Activated naive CD4-positive, alpha-beta T cell treated with anti-CD3 and anti-CD28 coated beads, Interleukin-2, amount 50 U/mL, for 72 hours (primary cell): Measurements from ENCODE around the gene TNNT3. TPM values are rescaled to one million over a fixed set of nuclear protein-coding genes. Genes with fewer than 3 reads are reported as not detected.
A peak's percentile ranks its signal among the peaks of the same experiment; 100 is the strongest.

Experiments used
- ATAC-seq, 2 donors: fragments of 150-1000 bp; cut with Tn5 transposase; 2 replicates each; pipeline ENCODE4 v1.10.0; 2021; ENCODE audit warnings: mild to moderate bottlenecking in 2 of 2, moderate library complexity in 2 of 2
- DNase-seq, 2 donors: peaks; one replicate each; pipeline ENCODE4 v3.0.0; 2021 to 2022; ENCODE audit warnings: low spot score in 2 of 2
- H3K27ac Mint-ChIP-seq, 2 donors: one replicate each; pipeline ENCODE4 v1.8.0; 2022; ENCODE audit warnings: mild to moderate bottlenecking in 2 of 2, mixed read lengths in 2 of 2
- H3K36me3 Mint-ChIP-seq, 2 donors: one replicate each; pipeline ENCODE4 v1.8.0; 2022; ENCODE audit warnings: mixed read lengths in 2 of 2
- H3K9me3 Mint-ChIP-seq, 2 donors: one replicate each; pipeline ENCODE4 v1.8.0; 2022; ENCODE audit warnings: mixed read lengths in 2 of 2
- total RNA-seq, 2 donors: library from RNA; stranded (reverse); gene quantifications; one replicate each; pipeline ENCODE4 v1.2.3, GENCODE V29; 2022

Gene TNNT3
- total RNA-seq, 2 donors from 2014 or later: 10.3 to 12.9 TPM

DNA sequence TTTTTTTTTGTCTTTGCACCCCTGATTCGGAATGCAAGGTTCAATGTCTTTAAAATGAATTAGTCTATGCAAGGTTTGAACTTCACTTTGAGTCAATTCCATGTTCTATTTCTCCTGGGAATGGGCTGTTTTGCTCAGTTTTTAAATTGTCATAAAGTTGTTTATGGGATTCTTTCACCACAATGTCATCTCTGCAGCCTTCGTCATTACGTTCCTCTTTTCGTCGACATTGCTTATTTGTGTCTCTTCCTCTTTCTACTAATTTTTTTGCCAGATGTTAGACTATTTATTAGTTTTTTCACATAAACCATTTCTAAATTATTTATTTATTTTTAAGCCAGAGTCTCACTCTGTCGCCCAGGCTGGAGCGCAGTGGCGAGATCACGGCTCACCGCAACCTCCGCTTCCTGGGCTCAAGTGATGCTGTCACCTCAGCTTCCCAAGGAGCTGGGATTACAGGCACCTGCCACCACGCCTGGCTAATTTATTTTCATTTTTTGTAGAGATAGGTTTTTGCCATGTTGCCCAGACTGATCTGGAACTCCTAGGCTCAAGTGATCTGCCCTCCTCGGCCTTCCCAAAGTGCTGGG lies 7.1 kb upstream of the TNNT3 start:
- DNase-seq: no peak
- Mint-ChIP-seq H3K27ac (no peak overlapping the region), H3K36me3 (peaks cover 0 to 15% of the 10 kb centered on the region in 2 donors), H3K9me3 (peaks cover 0 to 14% of the 10 kb centered on the region in 2 donors)
- no peak for ATAC-seq

DNA sequence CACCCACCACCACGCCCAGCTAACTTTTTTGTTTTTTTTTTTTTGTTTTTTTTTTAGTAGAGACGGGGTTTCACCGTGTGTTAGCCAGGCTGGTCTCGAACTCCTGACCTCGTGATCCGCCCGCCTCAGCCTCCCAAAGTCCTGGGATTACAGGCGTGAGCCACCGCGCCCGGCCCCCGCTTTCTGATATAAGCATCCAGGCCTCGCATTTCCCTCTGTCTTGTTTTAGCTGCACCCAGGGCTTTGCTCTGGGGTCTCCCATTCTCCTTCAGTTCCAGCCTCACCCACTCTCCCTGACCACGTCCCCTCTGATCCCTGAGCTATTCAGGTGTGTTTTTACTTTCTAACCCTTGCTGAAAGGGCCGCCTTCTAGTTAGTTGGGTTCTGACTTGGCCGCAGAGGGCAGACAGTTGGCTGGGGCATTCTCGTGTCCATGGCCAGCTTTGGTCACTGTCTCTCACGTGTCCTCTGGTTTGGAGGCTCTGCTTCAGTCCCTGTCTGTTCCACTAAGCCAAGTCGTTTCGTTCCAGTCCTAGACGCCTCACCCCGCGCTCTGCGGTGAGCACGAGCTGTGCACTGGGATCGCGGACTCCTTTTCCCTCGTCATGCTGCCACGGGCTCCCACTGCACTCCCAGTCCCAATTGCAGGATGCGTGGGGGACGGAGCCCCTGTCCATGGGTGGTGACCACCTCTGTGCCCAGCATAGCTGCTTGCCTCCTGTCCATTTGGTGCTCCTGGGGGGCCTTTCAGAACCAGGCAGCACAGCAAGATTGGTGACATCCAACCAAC lies 6.0 kb upstream of the TNNT3 start:
- no peak overlapping the region for H3K27ac Mint-ChIP-seq
- peaks cover 0 to 15% of the 10 kb centered on the region in 2 donors for H3K36me3 Mint-ChIP-seq
- DNase-seq (no peak), ATAC-seq (no peak)
- H3K9me3 Mint-ChIP-seq: peaks cover 0 to 14% of the 10 kb centered on the region in 2 donors

DNA sequence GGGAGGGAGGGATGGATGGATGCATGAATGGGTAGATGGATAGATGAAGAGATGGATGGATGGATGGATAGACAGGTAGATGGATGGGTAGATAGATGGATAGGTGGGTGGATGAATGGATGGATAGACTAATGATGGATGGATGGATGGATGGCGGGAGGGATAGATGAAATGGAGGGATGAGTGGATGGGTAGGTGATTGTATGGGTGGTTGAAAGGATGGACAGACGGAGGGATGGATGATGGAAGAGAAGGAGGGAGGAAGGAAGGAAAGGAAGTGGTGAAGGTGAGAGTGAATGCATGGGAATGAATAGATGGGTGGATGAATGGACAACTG lies 3.7 kb upstream of the TNNT3 start:
- Mint-ChIP-seq H3K27ac (peak overlapping the region in 1 of 2 donors; percentile 5), H3K36me3 (peaks cover 0 to 15% of the 10 kb centered on the region in 2 donors), H3K9me3 (peaks cover 0 to 14% of the 10 kb centered on the region in 2 donors)
- ATAC-seq (no peak), DNase-seq (no peak)

DNA sequence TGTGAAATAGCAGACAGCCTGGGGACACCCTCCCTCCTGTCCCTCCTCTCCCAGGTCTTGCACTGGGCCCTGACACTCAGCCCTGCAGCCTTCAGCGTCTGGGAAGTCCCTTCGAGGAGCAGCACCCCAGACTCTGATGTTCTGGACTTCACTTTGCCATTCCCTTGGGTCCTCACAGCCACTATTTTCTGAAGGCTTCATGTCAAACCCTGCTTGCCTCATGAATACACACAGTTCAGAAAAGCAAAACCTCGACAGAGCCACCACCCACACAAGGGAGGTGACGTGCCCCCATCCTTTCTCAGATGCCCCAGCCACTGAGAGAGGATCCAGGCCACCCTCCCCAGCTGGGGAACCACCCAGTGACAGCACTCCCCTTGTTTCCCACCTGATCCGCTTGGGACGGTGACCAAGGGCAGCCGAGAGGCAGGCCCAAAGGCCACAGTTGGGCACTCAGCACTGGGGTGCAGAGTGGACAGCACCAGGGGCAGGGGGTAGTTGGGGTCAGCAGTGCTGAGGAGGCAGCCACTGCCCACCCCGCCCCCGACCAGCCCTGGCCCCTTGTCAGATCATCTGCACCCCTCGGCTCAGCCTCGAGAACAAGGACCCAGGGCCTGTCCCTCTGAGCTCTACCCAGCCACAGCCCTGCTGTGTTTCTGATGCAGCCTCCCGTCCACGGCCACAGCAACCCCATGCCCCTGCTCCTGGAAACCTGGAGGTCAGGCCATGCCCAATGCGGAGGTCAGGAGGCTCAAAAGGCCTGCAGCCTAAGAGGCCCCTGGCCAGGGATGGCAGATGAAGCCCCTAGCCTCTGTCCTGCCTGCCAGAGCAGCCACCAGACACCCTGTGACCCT lies 3.1 kb upstream of the TNNT3 start:
- H3K27ac Mint-ChIP-seq: peak overlapping the region in 1 of 2 donors; percentile 74

DNA sequence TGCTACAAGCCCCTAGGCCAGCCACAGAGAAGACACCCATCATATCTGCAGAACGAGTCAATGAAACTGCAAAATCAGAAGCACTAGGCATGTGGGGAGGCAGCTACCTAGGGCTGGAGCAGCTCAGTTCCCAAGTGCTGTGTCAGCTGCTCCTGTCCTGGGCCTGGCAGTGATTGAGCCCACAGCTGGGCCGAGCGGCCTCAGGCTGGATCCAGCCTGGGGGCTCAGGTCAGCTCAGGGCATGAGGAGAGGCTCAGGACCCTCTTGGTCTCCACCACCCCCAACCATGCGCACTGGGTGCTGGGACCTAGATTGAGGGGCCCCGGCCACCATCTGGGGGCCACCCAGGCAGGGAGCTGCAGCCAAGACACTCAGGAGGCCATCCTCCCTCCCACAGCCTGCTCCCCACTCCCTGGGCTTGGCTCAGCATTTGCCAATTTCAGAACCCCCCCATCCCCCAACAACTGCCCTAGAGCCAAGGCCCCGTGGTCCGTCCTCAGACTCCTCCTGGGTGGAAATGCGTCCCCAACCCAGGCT lies 2.4 kb upstream of the TNNT3 start:
- Mint-ChIP-seq H3K27ac (peak overlapping the region in 1 of 2 donors; percentile 74), H3K9me3 (peaks cover 0 to 14% of the 10 kb centered on the region in 2 donors)

More for the DNA sequence above, 3.1 kb upstream of the TNNT3 start:
- DNase-seq: no peak
- ATAC-seq: peak; percentile 10 to 38
- peaks cover 0 to 15% of the 10 kb centered on the region in 2 donors for H3K36me3 Mint-ChIP-seq
- H3K9me3 Mint-ChIP-seq: peaks cover 0 to 14% of the 10 kb centered on the region in 2 donors

DNA sequence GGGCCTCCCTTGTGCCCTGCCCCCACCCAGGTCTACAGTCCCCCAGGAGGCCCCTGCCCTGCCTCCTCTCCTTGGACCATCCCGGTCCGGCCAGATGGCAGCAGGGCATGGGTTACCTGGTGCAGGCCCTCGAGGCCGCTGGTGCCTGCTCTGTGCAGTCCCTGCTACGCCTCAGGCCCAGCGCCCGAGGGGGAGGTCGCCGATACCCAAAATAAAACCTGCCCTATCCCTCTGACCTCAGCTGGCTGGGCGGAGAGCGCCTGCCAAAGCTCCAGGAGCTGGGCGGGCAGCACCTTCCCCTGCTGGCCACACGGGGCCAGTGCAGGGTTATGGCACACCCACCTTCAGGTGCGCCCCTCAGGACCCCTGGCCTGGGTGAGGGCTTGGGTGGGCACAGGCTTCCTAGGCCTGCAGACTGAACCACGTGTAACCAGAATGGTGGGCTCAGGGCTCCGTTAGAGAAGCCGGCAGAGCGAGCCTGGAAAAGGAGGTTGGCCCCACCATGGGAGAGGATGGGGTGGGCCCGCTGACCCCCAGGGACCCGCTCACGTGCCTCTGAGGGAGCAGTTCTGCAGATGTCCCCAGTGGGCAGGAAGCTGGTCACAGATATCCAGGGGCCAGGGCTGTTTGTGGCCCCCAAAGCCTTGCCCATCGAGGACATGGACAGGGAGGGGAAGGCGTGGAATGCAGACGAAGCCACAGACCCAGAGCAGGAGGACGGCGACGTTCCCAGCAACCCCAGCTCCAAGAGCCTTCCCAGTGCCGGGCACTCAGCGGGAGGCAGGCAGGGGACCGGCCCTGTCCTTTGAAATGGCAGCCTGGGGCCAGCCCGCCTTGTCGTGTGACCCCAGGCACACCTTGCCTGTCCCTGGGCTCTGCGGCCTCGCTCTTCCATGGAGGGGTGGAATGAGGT lies 1.7 kb upstream of the TNNT3 start:
- H3K27ac Mint-ChIP-seq: peak overlapping the region in 1 of 2 donors; percentile 65
- peak in 1 of 2 donors; percentile 34 for ATAC-seq
- peaks cover 0 to 14% of the 10 kb centered on the region in 2 donors for H3K9me3 Mint-ChIP-seq
- no peak for DNase-seq
- H3K36me3 Mint-ChIP-seq: peaks cover 0 to 15% of the 10 kb centered on the region in 2 donors

More for the DNA sequence above, 2.4 kb upstream of the TNNT3 start:
- peak in 1 of 2 donors; percentile 14 for ATAC-seq
- no peak for DNase-seq
- H3K36me3 Mint-ChIP-seq: peaks cover 0 to 15% of the 10 kb centered on the region in 2 donors

DNA sequence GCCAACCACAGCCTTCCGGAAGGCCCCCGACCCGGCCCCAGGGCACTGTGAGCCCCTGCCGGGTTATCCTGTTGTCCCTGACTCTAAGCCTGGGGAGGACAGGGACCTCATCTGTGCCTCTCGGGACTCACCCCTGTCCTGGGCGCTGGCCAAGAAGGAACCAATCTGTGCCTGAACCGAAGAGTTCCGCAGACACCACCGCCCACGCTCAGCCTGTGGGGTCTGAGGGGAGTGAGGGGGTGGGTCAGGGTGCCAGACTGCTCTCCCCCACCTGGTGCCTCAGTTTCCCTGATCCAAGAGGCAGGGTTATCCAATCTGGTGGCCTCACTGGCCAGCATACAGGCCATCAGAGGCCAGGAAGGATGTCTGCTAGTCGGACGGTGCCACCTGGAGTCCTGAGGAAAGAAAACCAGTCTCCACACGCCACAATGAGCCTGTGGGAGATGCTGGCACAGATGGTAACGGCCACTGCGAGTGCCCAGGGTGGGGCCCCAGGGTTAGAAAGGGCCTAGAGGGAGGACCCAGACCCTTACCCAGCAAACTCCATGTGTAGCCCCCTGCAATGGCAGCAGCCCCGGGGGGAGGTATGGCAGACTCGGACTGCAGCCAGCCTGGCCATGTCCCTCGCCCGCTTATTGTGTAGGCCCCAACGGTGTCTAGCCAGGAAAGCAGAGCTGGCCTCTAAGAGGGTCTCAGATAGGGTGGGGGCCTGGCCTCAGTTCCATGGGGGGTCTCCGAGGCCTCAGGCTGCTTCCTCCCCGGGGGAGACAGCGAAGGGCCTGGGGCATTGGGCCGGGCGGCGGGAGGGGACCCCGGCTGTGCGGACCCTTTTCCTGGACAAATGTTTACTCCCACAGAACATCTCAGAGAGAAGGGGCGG lies 827 bp upstream of the TNNT3 start:
- ATAC-seq: no peak
- Mint-ChIP-seq H3K27ac (peak overlapping the region in 1 of 2 donors; percentile 72), H3K36me3 (peaks cover 0 to 15% of the 10 kb centered on the region in 2 donors), H3K9me3 (peaks cover 0 to 14% of the 10 kb centered on the region in 2 donors)
- no peak for DNase-seq

DNA sequence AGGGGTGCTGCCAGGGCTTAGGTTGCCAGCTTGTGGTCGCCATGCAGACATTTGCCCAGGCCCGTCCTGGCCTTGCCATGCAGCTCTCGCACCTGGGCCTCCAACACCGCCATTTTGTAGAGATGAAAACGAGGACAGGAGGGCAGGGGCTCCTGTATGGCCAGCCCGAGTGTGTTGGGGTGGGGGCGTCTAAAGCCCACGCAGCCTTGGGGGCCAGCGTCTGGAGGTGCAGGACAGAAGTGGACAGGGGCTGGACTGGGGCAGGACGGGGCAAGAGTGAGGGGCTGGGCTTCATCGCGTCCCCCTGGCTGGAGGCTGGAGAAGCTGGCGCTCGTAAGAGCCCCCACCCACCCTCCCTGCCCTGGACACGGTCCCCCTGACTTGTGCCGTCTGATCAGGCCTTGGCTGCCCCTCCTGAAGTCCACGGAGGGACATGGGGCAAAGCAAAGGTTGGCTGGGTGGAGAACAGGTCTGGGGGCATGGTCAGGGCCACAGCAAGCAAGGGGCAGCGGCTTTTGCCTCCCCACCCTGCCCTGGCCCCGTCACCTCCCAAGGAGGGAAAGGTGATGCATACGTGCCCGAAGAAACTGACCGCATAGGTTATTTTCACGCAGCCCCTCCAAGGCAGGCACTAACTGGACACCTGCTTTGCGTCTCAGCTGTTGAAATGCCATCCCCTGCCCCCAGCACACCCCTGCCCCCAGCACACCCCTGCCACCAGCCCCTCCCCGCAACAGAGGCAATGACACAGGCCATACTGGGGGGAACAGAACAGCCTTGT lies 815 bp downstream of the TNNT3 start:
- peaks cover 0 to under 1% of the 10 kb centered on the region in 2 donors for H3K9me3 Mint-ChIP-seq
- H3K36me3 Mint-ChIP-seq: peaks cover 0 to under 1% of the 10 kb centered on the region in 2 donors
- DNase-seq (no peak), ATAC-seq (no peak)
- no peak overlapping the region for H3K27ac Mint-ChIP-seq

DNA sequence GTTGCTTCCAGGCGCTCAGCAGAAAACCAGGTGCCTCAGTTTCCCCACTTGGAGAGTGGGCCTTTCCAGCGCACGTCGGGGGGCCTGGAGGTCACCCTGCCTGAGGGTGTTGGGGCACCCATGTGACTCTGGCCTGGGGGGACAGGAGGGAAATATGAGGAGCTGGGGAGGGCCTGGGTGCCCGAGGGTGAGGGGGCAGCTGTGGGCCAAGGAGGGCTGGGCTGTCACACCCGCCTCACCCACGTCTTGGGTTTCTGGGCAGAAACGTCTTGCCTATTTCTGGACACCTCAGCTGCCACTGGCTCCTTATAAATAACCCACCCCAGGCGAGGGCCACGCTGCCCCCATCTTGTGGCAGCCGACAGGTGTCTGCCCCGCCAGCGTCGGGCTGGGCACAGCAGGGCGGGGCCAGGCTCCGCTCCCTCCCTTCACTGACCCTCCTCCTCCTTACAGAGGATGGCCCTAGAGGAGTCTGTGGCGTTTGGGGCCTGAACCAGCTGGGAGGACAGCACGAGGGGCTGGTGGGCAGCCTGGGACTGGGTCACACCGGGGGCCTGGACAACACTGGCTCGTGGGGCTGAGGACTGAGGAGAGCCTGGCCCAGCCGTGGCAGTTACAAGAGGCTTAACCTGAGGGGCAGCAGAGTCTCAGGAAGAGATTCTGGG lies 1.5 kb downstream of the TNNT3 start:
- no peak overlapping the region for H3K27ac Mint-ChIP-seq
- H3K36me3 Mint-ChIP-seq: no peaks in the 10 kb centered on the region
- ATAC-seq (no peak), DNase-seq (no peak)
- no peaks in the 10 kb centered on the region for H3K9me3 Mint-ChIP-seq

DNA sequence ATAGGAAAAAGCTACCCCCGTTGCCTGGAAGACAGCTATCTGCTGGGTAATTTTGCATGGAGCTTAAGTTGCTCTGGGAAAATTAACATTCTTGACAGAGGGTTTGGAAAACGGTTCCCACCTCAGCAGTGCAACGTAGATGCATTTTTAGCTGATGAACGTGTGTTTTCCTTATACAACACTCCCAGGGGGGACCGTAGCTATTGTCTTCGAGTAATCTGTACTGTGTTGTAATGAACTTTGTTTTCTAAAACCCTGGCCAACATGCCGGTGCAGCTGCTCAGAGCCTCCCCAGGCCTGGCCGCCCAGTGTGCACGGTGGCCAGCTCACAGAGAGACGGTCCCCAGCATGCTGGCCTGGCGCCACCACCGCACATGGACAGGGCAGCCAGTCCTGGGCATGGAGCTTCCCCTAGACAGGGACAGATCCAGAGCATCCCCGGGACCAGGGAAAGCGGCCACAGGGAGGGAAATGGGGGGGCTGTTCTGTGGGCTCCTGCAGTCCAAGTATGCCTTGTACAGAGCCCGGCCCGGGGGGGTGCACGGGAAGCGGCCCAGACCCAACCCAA lies 2.2 kb downstream of the TNNT3 start:
- Mint-ChIP-seq H3K9me3 (no peaks in the 10 kb centered on the region), H3K27ac (peak overlapping the region in 1 of 2 donors; percentile 32), H3K36me3 (no peaks in the 10 kb centered on the region)
- ATAC-seq: no peak
- DNase-seq: no peak

DNA sequence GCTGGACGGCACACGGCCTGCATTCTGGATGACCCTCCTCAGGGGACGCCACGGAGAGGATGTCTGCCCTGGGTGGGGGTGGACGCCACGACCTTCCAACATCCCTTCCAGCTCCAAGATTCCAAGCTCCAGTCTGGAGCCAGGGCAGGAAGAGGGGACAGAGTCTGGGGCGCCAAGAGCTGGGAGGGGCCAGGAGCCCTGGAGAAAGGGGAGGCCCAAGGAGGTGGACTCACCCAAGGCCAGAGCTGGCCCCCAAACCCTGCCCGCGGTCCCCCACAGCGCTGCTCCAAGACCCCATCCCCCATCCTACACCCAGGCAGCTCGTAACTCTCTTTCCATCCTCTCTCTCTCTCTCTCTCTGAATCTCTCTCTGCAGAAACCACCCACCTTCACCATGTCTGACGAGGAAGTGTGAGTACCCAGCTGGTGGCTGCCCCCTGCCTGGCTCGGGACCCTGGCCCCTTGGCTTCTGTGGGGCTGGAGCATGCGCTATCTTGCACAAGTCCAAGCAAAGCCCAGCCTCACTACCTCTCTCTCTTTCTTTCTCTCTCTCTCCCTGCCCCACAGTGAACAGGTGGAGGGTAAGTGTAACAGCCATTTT lies 3.1 kb downstream of the TNNT3 start:
- Mint-ChIP-seq H3K27ac (peak overlapping the region in 1 of 2 donors; percentile 32), H3K9me3 (no peaks in the 10 kb centered on the region), H3K36me3 (no peaks in the 10 kb centered on the region)
- DNase-seq (no peak), ATAC-seq (no peak)

DNA sequence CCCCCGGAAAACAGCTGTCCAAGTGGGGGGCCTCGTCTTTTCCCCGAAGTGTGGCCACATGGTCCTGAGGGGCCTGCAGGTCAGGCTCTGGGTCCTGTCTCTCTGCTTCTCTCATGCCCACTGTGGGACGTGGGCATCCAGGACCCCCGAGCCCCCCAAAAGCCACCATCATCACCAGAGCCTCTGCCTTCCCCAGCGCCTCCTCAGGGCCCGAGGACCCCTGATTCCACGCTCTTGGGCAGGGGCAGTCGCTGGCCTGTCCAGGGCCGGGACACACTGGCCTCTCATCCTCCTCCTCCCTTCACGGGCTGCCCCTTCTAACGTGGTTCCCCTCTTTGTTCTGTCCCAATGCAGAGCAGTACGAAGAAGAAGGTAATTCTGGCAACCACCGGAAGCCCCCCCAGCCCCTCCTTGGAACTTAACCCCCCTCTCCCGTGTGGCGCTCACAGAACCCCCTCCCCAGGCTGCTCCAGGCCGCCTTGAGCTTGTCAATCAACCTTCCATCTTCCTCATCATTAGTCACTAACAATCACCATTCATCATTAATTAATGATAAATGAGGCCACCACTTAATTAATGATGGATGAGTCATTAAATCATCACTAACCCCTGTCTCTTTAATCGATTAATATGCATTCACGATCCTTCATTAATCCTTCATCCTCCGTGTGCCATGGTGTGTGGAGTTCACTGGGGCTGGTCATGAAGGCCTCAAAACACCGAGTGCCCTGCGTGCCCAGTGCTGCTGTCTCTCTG lies 3.9 kb downstream of the TNNT3 start:
- no peaks in the 10 kb centered on the region for H3K36me3 Mint-ChIP-seq
- no peak for ATAC-seq

DNA sequence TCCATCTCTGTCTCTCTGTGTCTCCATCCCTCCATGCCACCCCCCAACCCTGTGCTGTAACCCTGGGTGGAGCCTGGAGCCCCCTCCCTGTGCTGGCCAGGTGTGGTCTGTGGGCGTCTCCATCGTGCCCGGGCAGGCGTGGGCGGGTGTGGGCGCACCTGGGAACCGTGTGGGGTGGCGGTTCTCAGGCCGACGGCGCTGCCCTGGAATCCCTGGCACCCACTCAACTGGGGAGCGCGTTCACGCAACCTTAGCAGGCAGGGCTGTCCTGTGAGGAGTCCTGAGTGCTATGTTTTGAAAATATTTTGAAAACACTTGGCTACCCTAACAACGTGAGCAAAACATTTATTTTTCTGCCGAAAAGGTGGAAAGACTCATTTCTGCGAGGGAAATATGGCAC lies 4.7 kb downstream of the TNNT3 start:
- no peak for ATAC-seq
- DNase-seq: no peak
- H3K27ac Mint-ChIP-seq: no peak overlapping the region
- no peaks in the 10 kb centered on the region for H3K36me3 Mint-ChIP-seq
- no peaks in the 10 kb centered on the region for H3K9me3 Mint-ChIP-seq

More for the DNA sequence above, 3.9 kb downstream of the TNNT3 start:
- no peak for DNase-seq
- H3K9me3 Mint-ChIP-seq: no peaks in the 10 kb centered on the region
- H3K27ac Mint-ChIP-seq: no peak overlapping the region
